Adrenal gland (tissue), 12 donors: ENCODE measurements around the gene TXN2. TPM values are rescaled to one million over a fixed set of nuclear protein-coding genes. Genes with fewer than 3 reads are reported as not detected.

Experiments
- DNase-seq, 7 donors: peaks; one replicate each; pipeline ENCODE4 v3.0.0-alpha.2; 2019 to 2020
- H3K27ac ChIP-seq, 5 donors: fragments of 200-600 bp; sonication (generic) in 4 of 5; 1 replicate in 3 of 5; 2 replicates in 2 of 5; pipeline versions ENCODE4 v1.5.1 to v1.8.0; 2016 to 2020; ENCODE audit warnings: mild to moderate bottlenecking in 1 of 5
- H3K27me3 ChIP-seq: fragments of 200-600 bp; 2 replicates; pipeline ENCODE4 v1.8.0; 2021
- H3K36me3 ChIP-seq, 2 donors: fragments of 200-600 bp; replicated peaks in 1 of 2; 1 replicate in 1 of 2; 2 replicates in 1 of 2; pipeline versions ENCODE4 v1.5.1 to v1.8.0; 2018 to 2022
- H3K4me1 ChIP-seq, 2 donors: fragments of 200-600 bp; replicated peaks in 1 of 2; 1 replicate in 1 of 2; 2 replicates in 1 of 2; pipeline versions ENCODE4 v1.5.1 to v1.8.0; 2018 to 2021
- H3K4me3 ChIP-seq, 4 donors: fragments of 200-600 bp; sonication (generic) in 3 of 4; one replicate each; pipeline ENCODE4 v1.5.1; 2016 to 2018
- H3K9me3 ChIP-seq, 3 donors: fragments of 200-600 bp; sonication (generic) in 1 of 3; replicated peaks in 1 of 3; 1 replicate in 2 of 3; 2 replicates in 1 of 3; pipeline versions ENCODE4 v1.5.1 to v1.8.0; 2016 to 2021
- POLR2A ChIP-seq, 2 donors: fragments of 450-650 bp; IDR thresholded peaks; one replicate each; pipeline ENCODE4 v1.6.1; 2017; ENCODE audit warnings: antibody characterized with exemption in 2 of 2, mild to moderate bottlenecking in 2 of 2, moderate library complexity in 1 of 2
- WGBS, 4 donors: extraction: QIAGEN DNeasy Blood & Tissue Kit in 2 of 4; methylation state at CpG; one replicate each; pipeline versions ENCODE4 v1.1.5 to v1.1.7; 2013 to 2017; 5-methylcytosine and 5-hydroxymethylcytosine counted together
- intact Hi-C, 2 donors: fragments of 100-400 bp; cut with DNase I; formaldehyde crosslinking; loops; one replicate each; pipeline versions ENCODE4 v1.14.1 to v1.15.0; 2022 to 2023
- polyA plus RNA-seq, 3 donors: library from polyadenylated mRNA; stranded (reverse); fragments of 200-250 nt in 2 of 3; fragments of 350-450 nt in 1 of 3; fragmentation: Illumina TruSeq in 1 of 3; extraction: RNeasy Lipid Tissue Mini Kit (QIAGEN cat#74804) in 1 of 3; gene quantifications; one replicate each; pipeline ENCODE4 v1.2.3, GENCODE V29; 2013 to 2014
- total RNA-seq, 9 donors: library from RNA; depleted of rRNA in 4 of 9; stranded (reverse); fragments of >200 nt in 4 of 9; fragments of 120-200 nt in 1 of 9; fragmentation: NEBNext Ultra II Directional in 1 of 9; extraction: Animal tissue kit (Norgen Biotek cat#: 25700) in 1 of 9; gene quantifications; one replicate each; pipeline versions ENCODE4 v1.1.0 to v1.2.4, GENCODE V29; 2013 to 2023
- TF ChIP-seq, protein P1 (sequence below), 6 experiments: fragments of 450-650 bp in 4 of 6; fragments of 200-600 bp in 2 of 6; sonication (generic) in 1 of 6; IDR thresholded peaks; 1 replicate in 5 of 6; 2 replicates in 1 of 6; pipeline versions ENCODE4 v1.5.1 to v1.8.0; 2016 to 2021; ENCODE audit warnings: antibody characterized with exemption in 6 of 6, mild to moderate bottlenecking in 2 of 6, moderate library complexity in 1 of 6
- donor health status: healthy with polysubstance abuse.
- donor health status: Bipolar disorder and iron deficiency.
- donor health status: DM: yes; HTN: yes; CAD: no.
- donor health status: DM: no; HTN: no; CAD: no.
- donor health status: DM: no; HTN: no; CAD: no.
- donor health status: DM: yes; HTN: yes; CAD: no.

The TXN2 gene
- total and polyA plus RNA-seq, 12 donors, result 160 to 245 (median 202) TPM

DNA sequence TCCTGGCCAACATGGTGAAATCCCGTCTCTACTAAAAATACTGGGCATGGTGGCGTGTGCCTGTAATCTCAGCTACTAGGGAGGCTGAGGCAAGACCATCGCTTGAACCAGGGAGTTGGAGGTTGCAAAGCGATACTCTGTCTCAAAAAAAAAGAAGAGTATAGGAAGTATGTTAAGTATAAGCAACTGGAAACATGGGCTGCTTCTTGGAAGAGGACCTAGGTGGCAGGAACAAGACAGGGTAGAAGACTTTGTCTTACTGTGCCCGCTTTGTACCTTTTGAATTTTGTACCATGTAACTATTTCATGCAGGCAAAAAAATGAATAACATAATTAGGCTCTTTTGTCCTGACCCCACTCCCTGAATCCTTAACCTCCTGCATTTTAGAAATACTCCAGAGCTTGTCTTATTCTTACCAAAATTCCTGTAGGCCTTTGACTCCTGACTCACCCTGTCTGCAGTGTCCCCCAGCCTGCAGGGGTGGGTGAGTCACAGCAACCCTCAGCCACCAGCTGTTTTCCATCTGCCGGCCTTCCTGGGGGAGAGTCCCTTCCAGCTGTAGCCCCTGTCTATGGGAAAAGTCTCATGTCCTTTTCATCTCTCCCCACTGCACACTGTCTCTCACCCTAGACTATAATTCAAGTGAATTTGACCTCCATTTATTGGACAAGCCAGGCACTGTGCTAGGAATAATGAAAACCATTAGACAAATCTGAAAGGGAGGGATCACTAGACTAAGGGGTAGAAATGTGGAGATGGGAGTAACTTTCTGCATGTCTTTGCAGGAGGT is 41.8 kb downstream of the TXN2 start:
- TF ChIP-seq, protein P1, sequence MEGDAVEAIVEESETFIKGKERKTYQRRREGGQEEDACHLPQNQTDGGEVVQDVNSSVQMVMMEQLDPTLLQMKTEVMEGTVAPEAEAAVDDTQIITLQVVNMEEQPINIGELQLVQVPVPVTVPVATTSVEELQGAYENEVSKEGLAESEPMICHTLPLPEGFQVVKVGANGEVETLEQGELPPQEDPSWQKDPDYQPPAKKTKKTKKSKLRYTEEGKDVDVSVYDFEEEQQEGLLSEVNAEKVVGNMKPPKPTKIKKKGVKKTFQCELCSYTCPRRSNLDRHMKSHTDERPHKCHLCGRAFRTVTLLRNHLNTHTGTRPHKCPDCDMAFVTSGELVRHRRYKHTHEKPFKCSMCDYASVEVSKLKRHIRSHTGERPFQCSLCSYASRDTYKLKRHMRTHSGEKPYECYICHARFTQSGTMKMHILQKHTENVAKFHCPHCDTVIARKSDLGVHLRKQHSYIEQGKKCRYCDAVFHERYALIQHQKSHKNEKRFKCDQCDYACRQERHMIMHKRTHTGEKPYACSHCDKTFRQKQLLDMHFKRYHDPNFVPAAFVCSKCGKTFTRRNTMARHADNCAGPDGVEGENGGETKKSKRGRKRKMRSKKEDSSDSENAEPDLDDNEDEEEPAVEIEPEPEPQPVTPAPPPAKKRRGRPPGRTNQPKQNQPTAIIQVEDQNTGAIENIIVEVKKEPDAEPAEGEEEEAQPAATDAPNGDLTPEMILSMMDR (IDR thresholded peaks at IDR 0.05), result no peak
- no peak for TF ChIP-seq POLR2A (IDR thresholded peaks at IDR 0.05)
- no peaks in the 10 kb centered on the region for H3K36me3 ChIP-seq
- H3K27ac ChIP-seq, result peak overlapping the region in 4 of 5 donors; percentile 7 to 79 (median 63)
- H3K27me3 ChIP-seq, result no peaks in the 10 kb centered on the region
- WGBS, 4 donors, result 77 to 85% (median 81%) methylated on average over 6 of the region's 6 CpGs
- no peak overlapping the region for H3K4me3 ChIP-seq
- no peaks in the 10 kb centered on the region for H3K9me3 ChIP-seq
- DNase-seq, result peak; percentile 78 to 92 (median 88)
- intact Hi-C loops, result loop anchor here in 1 of 2 donors (10.0 kb wide), 1 partner anchor 45 kb away; no protein-coding TSS in a partner anchor
- peaks cover 12 to 17% of the 10 kb centered on the region in 2 donors for H3K4me1 ChIP-seq

DNA sequence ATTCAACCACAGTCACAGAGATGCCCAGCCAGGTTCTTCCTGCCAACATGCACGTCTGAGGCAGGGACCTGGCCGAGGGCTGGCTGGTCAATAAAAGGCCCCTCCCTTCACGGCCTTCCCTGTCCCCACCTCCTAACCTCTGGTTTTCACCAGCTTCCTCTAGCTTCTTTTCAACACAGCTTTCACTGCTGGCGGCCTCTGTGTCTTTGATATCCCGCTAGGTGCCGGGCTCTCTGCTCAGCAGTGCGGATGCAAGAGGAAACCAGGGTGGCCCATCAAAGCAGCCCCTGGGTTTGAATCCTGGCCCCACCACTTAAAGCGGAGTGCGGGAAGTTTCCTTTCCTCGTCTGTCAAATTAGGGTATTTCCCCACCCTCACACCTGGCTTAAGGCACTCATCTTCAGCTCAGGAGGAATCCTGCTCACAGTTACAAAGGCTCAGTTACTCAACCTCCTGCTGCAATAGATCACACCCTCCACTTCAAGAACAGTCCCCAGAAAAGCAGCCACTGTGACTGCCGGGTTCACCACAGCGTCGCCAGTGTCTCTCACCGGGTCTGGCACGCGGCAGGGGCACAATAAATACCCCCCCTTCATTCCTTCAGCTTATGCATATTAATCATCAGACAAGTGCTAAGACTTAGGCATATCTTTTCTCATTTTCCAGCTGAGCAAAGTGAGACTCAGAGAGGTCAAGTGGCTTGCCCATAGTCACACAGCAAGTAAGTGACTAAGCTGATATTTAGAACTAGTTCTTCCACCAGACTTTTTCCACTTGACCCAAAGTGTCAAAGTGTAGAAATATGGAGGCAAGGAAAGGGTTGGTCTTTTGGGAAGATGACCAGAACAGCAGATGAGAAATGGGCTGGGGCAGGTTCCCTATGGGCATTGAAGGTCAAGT is 45.7 kb downstream of the TXN2 start:
- no peak overlapping the region for H3K27ac ChIP-seq
- intact Hi-C loops, result no loop called here
- no peak overlapping the region for H3K4me3 ChIP-seq
- 71 to 75% (median 73%) methylated on average over 16 of the region's 16 CpGs for WGBS, 4 donors
- H3K4me1 ChIP-seq, result peaks cover 12 to 24% of the 10 kb centered on the region in 2 donors
- TF ChIP-seq, protein P1 (IDR thresholded peaks at IDR 0.05), result no peak
- no peak for TF ChIP-seq POLR2A (IDR thresholded peaks at IDR 0.05)
- DNase-seq, result no peak
- H3K9me3 ChIP-seq, result no peaks in the 10 kb centered on the region
- no peaks in the 10 kb centered on the region for H3K27me3 ChIP-seq
- no peaks in the 10 kb centered on the region for H3K36me3 ChIP-seq

DNA sequence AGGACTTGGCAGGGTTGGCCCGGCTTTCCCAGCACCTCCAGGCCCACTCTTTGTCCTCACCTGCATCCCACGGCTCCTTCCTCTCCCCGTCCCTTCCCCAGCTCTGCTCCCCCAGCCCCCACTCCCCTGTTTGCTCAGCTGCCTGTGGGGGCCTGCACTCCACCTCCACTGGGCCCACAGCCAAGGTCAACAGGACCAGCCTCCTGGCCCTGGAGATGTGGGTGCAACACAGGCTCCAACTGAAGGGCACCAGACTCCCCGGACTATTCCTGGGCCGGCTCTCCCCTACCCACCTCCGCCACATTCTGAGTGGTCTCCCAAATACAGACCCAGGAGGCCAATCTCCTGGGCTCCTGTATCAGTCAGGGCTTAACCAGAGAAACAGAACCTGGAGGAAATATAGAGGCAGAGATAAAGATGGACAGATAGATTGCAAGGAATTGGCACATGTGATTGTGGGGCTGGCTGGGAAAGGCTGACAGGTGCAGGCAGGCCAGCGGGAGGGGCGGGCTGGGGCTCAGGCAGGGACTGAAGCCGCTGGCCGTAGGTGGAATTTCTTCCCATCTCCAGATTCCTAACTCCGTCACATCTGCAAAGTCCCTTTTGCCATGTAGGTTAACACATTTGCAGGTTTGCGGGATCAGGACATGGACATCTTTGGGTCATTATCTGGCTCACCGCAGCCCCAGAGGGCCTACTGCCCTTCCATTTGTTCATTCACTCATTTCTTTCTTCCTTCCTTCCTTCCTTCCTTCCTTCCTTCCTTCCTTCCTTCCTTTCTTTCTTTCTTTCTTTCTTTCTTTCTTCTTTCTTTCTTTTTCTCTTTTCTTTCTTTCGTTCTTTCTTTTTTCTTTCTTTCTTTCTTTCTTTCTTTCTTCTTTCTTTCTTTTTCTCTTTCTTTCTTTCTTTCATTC is 47.9 kb downstream of the TXN2 start:
- H3K27ac ChIP-seq, result no peak overlapping the region
- TF ChIP-seq, protein P1 (IDR thresholded peaks at IDR 0.05), result no peak
- TF ChIP-seq POLR2A (IDR thresholded peaks at IDR 0.05), result no peak
- H3K36me3 ChIP-seq, result no peaks in the 10 kb centered on the region
- no peak overlapping the region for H3K4me3 ChIP-seq
- peaks cover 0 to 7% of the 10 kb centered on the region in 2 donors for H3K4me1 ChIP-seq
- peak in 1 of 7 donors; percentile 39 for DNase-seq
- WGBS, 4 donors, result 63 to 71% (median 66%) methylated on average over 14 of the region's 14 CpGs
- H3K9me3 ChIP-seq, result no peaks in the 10 kb centered on the region
- no peaks in the 10 kb centered on the region for H3K27me3 ChIP-seq
- intact Hi-C loops, result no loop called here
